Liver (tissue), 9 donors: ENCODE measurements around the gene SEMA3E. TPM values are rescaled to one million over a fixed set of nuclear protein-coding genes. Genes with fewer than 3 reads are reported as not detected.

Experiments used
- DNase-seq: peaks from one replicate; pipeline ENCODE4 v3.0.0-alpha.2; 2017; ENCODE audit warnings: low spot score
- H3K27ac ChIP-seq, 2 donors: one replicate each; pipeline ENCODE4 v1.7.0; 2013; ENCODE audit warnings: inconsistent platforms in 2 of 2, low read length in 2 of 2, control low read depth in 1 of 2, low read depth in 1 of 2, mild to moderate bottlenecking in 1 of 2
- H3K27me3 ChIP-seq, 4 donors: one replicate each; pipeline versions ENCODE4 v1.6.1 to v1.7.0; 2013; ENCODE audit warnings: low read length in 3 of 4, inconsistent platforms in 1 of 4, mild to moderate bottlenecking in 1 of 4, moderate library complexity in 1 of 4; ENCODE audit not compliant: control insufficient read depth in 4 of 4, insufficient read depth in 4 of 4
- H3K36me3 ChIP-seq, 4 donors: one replicate each; pipeline versions ENCODE4 v1.6.1 to v1.7.0; 2013; ENCODE audit warnings: low read length in 3 of 4, mild to moderate bottlenecking in 3 of 4, low read depth in 1 of 4, moderate library complexity in 1 of 4; ENCODE audit not compliant: control insufficient read depth in 4 of 4, insufficient read depth in 3 of 4
- H3K4me1 ChIP-seq, 4 donors: one replicate each; pipeline versions ENCODE4 v1.6.1 to v1.7.0; 2013; ENCODE audit warnings: low read length in 3 of 4, mild to moderate bottlenecking in 3 of 4, moderate library complexity in 1 of 4; ENCODE audit not compliant: control insufficient read depth in 4 of 4, insufficient read depth in 4 of 4
- H3K4me3 ChIP-seq, 3 donors: one replicate each; pipeline versions ENCODE4 v1.6.1 to v1.7.0; 2013; ENCODE audit warnings: low read length in 3 of 3, control low read depth in 1 of 3, low read depth in 1 of 3, mild to moderate bottlenecking in 1 of 3
- H3K9ac ChIP-seq, 2 donors: one replicate each; pipeline ENCODE4 v1.7.0; 2013; ENCODE audit warnings: low read length in 2 of 2, mild to moderate bottlenecking in 2 of 2, moderate library complexity in 2 of 2, control low read depth in 1 of 2, low read depth in 1 of 2
- H3K9me3 ChIP-seq, 4 donors: one replicate each; pipeline versions ENCODE4 v1.6.1 to v1.7.0; 2013; ENCODE audit warnings: low read length in 3 of 4; ENCODE audit not compliant: control insufficient read depth in 4 of 4
- CTCF ChIP-seq: fragments of 150-350 bp; IDR thresholded peaks from 2 replicates; pipeline ENCODE4 v1.5.1; 2017; ENCODE audit warnings: improper control_type of control experiment, low read depth, low read length; ENCODE audit not compliant: missing input control
- EGR1 ChIP-seq, 2 donors: IDR thresholded peaks; 2 replicates each; pipeline ENCODE4 v1.6.1; 2016 to 2018; ENCODE audit warnings: antibody characterized with exemption in 2 of 2, low read depth in 2 of 2
- FOXA2 ChIP-seq: IDR thresholded peaks from 2 replicates; pipeline ENCODE4 v1.6.1; 2016; ENCODE audit warnings: antibody characterized with exemption
- HNF4A ChIP-seq, 2 donors: conservative IDR thresholded peaks; 2 replicates each; pipeline ENCODE4 v1.6.1; 2016; ENCODE audit warnings: antibody characterized with exemption in 2 of 2, mild to moderate bottlenecking in 2 of 2
- JUND ChIP-seq, 2 donors: IDR thresholded peaks; 2 replicates each; pipeline ENCODE4 v1.6.1; 2016; ENCODE audit warnings: antibody characterized with exemption in 2 of 2
- RAD21 ChIP-seq, 2 donors: IDR thresholded peaks; 2 replicates each; pipeline ENCODE4 v1.6.1; 2016; ENCODE audit warnings: antibody characterized with exemption in 2 of 2, mild to moderate bottlenecking in 2 of 2
- RXRA ChIP-seq, 2 donors: IDR thresholded peaks; 2 replicates each; pipeline ENCODE4 v1.6.1; 2017 to 2018; ENCODE audit warnings: antibody characterized with exemption in 2 of 2, mild to moderate bottlenecking in 1 of 2
- SP1 ChIP-seq: IDR thresholded peaks from 2 replicates; pipeline ENCODE4 v1.6.1; 2018; ENCODE audit warnings: antibody characterized with exemption, mild to moderate bottlenecking
- TAF1 ChIP-seq: conservative IDR thresholded peaks from 2 replicates; pipeline ENCODE4 v1.6.1; 2016; ENCODE audit warnings: antibody characterized with exemption, mild to moderate bottlenecking
- YY1 ChIP-seq: IDR thresholded peaks from 2 replicates; pipeline ENCODE4 v1.6.1; 2016; ENCODE audit warnings: antibody characterized with exemption, mild to moderate bottlenecking
- WGBS: extraction: QIAGEN DNeasy Blood & Tissue Kit; methylation state at CpG from one replicate; pipeline ENCODE4 v1.1.7; 2013; 5-methylcytosine and 5-hydroxymethylcytosine counted together
- polyA plus RNA-seq, 2 donors: library from polyadenylated mRNA; stranded (reverse) in 1 of 2; unstranded in 1 of 2; fragments of 200-250 nt in 1 of 2; fragments of >200 nt in 1 of 2; fragmentation: Nextera tagmentation in 1 of 2; extraction: Ambion mirVana in 1 of 2; gene quantifications; one replicate each; pipeline versions ENCODE4 v1.2.1 to v1.2.3, GENCODE V29; 2013 to 2015
- total RNA-seq, 2 donors: library from RNA; depleted of rRNA; stranded (reverse); fragments of >200 nt; gene quantifications; one replicate each; pipeline ENCODE4 v1.2.3, GENCODE V29; 2014
- TF ChIP-seq, protein P1 (sequence below): IDR thresholded peaks from 2 replicates; pipeline ENCODE4 v1.6.1; 2016; ENCODE audit warnings: antibody characterized with exemption, mild to moderate bottlenecking
- TF ChIP-seq, protein P2 (sequence below): IDR thresholded peaks from 2 replicates; pipeline ENCODE4 v1.6.1; 2016; ENCODE audit warnings: antibody characterized with exemption
- donor health status: healthy.
- donor health status: healthy.
- donor health status: healthy.
- donor health status: healthy.
- donor health status: healthy.

Gene SEMA3E
- total and polyA plus RNA-seq, 4 donors: 0.20 to 1.2 (median 0.59) TPM; not detected in 1

DNA sequence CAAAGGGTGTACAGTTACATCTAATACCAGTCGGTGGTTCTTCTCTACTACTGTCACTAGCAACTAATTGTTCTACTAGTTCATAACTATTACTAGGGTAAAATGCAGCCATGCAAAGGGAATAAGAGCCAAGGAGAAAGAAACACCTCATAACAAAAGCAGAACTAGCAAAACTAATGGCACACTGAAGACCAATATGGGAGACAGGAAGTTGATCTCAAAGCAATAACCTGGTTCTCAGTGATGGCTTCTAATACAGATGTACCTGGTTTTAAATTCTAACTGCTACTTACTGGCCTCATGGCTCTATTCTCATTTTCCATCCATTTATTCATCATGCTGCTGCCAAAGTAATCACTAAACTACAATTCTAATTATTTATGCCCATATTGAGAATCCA, 170.3 kb downstream of the SEMA3E start:
- Histone ChIP-seq H3K36me3 (no peaks in the 10 kb centered on the region), H3K4me1 (no peaks in the 10 kb centered on the region), H3K4me3 (no peak overlapping the region), H3K27me3 (no peaks in the 10 kb centered on the region), H3K9me3 (no peaks in the 10 kb centered on the region), H3K27ac (no peak overlapping the region), H3K9ac (no peak overlapping the region)
- DNase-seq: no peak
- WGBS: 85% methylated on average over 1 of the region's 1 CpG
- TF ChIP-seq RAD21 (IDR thresholded peaks at IDR 0.05): no peak
- TF ChIP-seq JUND (IDR thresholded peaks at IDR 0.05): no peak
- TF ChIP-seq RXRA (IDR thresholded peaks at IDR 0.05): no peak
- no peak for TF ChIP-seq CTCF
- TF ChIP-seq, protein P1, sequence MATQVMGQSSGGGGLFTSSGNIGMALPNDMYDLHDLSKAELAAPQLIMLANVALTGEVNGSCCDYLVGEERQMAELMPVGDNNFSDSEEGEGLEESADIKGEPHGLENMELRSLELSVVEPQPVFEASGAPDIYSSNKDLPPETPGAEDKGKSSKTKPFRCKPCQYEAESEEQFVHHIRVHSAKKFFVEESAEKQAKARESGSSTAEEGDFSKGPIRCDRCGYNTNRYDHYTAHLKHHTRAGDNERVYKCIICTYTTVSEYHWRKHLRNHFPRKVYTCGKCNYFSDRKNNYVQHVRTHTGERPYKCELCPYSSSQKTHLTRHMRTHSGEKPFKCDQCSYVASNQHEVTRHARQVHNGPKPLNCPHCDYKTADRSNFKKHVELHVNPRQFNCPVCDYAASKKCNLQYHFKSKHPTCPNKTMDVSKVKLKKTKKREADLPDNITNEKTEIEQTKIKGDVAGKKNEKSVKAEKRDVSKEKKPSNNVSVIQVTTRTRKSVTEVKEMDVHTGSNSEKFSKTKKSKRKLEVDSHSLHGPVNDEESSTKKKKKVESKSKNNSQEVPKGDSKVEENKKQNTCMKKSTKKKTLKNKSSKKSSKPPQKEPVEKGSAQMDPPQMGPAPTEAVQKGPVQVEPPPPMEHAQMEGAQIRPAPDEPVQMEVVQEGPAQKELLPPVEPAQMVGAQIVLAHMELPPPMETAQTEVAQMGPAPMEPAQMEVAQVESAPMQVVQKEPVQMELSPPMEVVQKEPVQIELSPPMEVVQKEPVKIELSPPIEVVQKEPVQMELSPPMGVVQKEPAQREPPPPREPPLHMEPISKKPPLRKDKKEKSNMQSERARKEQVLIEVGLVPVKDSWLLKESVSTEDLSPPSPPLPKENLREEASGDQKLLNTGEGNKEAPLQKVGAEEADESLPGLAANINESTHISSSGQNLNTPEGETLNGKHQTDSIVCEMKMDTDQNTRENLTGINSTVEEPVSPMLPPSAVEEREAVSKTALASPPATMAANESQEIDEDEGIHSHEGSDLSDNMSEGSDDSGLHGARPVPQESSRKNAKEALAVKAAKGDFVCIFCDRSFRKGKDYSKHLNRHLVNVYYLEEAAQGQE: no peak
- no peak for TF ChIP-seq YY1
- no peak for TF ChIP-seq SP1
- TF ChIP-seq TAF1: no peak

GRCh38 chr7:83476511-83477050, 172.4 kb downstream of the SEMA3E start:
- TF ChIP-seq, protein P2, sequence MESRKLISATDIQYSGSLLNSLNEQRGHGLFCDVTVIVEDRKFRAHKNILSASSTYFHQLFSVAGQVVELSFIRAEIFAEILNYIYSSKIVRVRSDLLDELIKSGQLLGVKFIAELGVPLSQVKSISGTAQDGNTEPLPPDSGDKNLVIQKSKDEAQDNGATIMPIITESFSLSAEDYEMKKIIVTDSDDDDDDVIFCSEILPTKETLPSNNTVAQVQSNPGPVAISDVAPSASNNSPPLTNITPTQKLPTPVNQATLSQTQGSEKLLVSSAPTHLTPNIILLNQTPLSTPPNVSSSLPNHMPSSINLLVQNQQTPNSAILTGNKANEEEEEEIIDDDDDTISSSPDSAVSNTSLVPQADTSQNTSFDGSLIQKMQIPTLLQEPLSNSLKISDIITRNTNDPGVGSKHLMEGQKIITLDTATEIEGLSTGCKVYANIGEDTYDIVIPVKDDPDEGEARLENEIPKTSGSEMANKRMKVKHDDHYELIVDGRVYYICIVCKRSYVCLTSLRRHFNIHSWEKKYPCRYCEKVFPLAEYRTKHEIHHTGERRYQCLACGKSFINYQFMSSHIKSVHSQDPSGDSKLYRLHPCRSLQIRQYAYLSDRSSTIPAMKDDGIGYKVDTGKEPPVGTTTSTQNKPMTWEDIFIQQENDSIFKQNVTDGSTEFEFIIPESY: no peak
- TF ChIP-seq FOXA2: no peak
- TF ChIP-seq YY1: no peak
- TF ChIP-seq HNF4A (conservative IDR thresholded peaks at IDR 0.05): no peak
- TF ChIP-seq, protein P1: no peak
- no peak for TF ChIP-seq EGR1 (IDR thresholded peaks at IDR 0.05; ENCODE audit: low read depth in 2 of 2)
- DNase-seq: no peak
- Histone ChIP-seq H3K27me3 (no peaks in the 10 kb centered on the region), H3K36me3 (no peaks in the 10 kb centered on the region), H3K4me1 (no peaks in the 10 kb centered on the region), H3K27ac (no peak overlapping the region), H3K4me3 (no peak overlapping the region), H3K9ac (no peak overlapping the region), H3K9me3 (no peaks in the 10 kb centered on the region)
- 58% methylated on average over 4 of the region's 4 CpGs for WGBS
